HG03469 (cell line): ENCODE results near the gene DMKN.
"Not testable (repeated sequence)": the region's sequence is repeated elsewhere in the genome, so short reads cannot be mapped to it uniquely, and the experiment has no call there.

Experiments
- ATAC-seq: cut with Tn5 transposase; IDR thresholded peaks from one replicate; pipeline ENCODE4 v1.9.1; 2021; ENCODE audit warnings: mild to moderate bottlenecking, moderate library complexity, moderate number of reproducible peaks; ENCODE audit not compliant: unreplicated experiment

DMKN gene

DNA sequence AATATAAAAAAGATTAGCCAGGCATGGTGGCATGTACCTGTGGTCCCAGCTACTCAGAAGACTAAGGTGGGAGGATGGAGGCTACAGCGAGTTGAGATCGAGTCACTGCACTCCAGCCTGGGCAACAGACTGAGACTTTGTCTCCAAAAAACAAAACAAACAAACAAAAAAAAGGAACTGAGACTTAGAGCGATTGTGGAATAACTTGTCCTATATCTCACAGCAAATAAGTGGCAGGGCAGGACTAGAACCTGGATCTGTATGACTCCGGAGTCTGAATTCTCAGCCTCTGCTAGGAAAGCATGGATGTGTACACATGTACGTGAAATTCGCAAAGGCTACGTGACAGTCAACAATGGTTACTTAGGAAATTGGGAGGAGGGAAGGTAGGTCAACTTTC, 43.3 kb downstream of the DMKN start:
- no peak for ATAC-seq

DNA sequence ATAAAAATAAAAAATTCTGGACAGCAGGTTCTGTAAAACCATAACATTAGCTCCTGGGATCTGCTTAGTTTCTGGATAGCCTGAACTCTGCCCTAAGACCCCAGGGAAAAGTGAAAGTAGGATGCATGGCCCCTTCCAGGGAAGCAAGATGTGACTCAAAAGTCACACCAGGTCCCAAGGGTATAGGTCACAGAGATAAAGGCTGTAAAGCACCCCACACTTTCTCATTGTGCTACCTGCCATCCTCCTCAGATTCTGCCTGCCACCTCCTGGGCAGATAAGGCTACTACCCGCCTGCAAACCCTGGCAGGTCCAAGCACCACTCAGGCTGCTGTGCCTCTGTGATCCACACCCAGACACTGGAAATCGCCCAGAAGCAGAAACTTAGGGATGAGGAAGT, 44.8 kb downstream of the DMKN start:
- peak; percentile 60 for ATAC-seq

DNA sequence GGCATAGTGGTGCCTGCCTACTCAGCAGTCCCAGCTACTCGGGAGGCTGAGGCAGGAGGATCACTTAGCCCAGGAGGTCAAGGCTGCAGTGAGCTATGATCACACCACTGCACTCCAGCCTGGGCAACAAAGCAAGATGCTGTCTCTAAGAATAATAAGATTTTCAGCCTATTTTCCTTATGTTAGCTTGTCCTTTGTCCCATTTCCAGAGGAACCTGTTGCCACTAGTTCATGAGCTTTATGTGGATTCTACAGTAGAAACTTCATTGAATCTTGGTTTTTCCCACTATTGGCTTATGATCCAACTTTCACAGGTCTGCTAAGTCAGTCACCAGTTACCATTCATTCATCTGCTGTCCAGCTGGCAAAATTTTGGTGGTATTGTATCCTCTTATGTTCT, 47.2 kb downstream of the DMKN start:
- no peak for ATAC-seq

DNA sequence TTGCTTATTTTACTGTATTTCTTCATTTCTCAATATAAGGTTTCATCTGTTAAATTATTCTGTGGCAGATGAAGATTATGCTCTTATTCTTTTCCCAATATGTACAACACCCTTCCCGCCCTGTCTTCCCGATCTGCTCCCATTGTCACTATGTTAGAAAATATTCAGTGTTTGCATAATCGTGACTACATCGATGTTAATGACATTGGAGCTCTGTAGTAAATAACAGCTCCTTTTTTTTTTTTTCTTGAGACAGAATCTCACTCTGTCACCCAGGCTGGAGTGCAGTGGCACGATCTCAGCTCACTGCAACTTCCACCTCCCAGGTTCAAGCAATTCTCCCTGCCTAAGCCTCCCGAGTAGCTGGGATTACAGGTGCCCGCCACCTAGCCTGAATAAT, 50.5 kb downstream of the DMKN start:
- not testable (repeated sequence) for ATAC-seq

DNA sequence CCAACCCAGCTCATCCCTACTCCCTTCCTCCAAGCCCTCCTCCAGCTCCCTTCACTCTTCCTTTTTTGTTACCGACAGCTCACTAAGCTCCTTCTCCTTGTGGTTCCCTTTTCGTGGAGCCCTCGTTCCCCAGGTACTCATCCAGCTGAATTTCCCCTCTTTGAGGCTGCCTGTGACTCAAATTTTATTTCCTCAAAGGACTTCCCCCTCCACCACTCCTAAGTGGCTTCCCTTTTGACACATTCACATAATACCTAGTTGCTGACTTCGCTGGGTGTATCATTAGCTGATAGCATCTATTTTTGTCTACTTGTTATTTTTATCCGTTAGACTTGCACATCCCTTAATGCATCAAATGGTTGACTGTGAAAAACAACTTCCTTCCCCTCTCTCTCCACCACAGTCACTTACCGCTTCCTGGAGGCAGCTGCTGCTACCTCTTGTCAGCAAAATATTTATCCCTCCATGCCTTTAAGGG, 50.9 kb downstream of the DMKN start:
- ATAC-seq: peak; percentile 50

DNA sequence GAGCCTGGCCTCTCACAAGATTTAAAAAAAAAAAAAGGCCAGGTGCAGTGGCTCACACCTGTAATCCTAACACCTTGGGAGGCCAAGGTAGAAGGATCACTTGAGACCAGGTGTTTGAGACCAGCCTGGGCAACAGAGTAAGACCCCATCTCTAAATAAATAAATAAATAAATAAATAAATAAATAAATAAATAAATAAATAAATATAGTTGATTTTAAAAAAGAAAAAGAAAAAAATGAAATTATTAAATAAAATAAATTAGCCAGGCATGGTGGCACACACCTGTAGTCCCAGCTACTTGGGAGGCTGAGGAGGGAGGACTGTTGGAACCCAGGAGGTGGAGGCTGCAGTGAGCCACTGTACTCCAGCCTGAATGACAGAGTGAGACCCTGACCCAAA, 51.7 kb downstream of the DMKN start:
- ATAC-seq: not testable (repeated sequence)

DNA sequence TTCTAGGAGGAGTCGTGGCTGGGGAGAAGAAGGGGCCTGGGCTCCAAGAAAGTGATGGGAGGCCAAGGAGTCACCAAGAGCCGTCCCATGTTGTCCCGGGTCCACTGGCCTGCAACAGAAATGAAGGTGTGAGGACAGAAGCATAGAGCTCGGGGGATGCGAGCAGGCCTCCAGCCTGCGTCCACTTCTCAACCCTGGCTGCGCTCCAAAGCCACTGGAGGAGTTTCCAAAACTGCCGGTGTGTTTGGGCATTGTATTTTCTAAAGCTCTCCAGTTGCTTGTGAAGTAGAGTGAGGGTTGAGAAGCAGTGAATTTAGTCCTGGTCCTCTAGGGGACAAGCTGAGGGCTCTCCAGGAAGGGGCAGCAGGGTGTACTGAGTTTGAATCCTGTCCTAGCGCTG, 52.4 kb downstream of the DMKN start:
- no peak for ATAC-seq

DNA sequence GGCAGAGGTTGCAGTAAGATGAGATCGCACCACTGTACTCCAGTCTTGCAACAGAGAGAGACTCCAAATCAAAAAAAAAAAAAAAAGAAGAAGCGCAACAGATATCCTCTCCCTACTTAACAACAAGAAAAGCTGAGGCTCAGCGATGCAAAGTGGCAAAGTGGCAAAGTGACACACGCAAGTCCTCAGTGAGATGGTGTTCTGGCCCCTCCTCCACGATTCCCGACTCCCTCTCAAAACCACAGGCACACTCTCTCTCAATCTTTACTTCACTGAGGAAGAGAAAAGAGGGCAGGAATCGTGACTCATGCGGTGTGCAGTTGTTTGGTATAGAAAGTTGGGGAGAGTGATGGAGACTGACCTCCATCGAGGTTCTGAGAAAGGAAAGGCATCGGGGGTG, 52.8 kb downstream of the DMKN start:
- no peak for ATAC-seq

DNA sequence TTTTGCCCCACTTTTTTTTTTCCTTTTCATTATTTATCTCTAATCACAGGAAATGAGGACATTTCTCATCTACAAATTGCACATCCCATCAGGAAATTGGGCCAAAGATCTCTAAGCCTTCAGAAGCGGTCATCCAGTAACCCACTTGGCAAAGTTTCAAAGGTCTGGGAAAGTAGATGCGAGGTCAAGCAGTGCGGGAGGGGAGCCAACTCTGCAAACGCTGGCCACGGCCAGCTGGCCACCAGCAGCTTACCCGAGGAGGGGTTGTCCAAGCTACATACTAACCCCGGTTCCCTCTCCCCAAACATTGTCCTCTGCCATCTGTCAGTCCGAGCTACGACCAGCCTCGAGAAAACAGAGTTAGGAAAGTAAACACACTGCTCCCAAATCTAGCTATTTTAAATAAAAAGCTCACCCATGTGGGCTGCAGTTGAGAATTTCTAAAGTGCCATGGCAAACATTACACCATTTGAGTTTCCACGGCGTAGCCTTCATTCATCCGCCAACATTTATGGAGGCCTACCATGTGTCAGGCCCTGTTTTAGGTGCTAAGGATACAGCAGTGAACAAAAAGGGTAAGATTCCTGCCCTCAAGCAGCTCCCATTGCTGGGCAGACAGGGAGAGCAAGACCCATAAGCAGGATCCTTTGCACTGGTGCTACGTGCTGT, 53.9 kb downstream of the DMKN start:
- ATAC-seq: no peak

DNA sequence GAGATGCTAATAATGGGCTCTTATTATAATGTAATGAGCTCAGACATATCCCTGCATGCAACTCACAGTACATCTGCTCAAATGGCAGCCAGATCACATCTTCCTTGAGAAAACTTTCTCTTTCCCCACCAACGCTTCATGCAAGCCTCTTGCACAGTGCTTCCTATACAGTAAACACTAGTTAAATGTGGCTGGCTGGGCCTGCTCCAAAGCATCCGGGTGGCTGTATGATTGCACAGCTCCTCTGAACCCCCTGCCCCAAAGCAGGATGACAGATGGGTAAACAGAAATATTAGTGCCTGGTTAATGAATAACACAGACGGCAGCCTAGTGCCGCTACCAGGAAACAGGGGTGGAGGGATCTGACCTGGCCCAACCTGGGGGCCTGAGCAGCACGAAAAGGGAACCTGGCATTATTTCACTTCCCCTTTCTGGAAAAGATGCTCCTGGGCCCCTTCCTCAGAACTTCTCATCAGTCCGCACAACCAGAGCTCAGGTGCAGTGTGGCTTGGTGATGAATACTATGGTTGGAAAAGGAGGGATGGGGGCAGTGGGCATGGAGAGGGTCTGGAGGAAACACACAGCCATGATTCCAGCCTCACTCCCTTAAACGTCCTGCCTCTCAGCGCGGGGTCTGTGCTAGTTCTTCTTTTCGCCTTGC, 54.6 kb downstream of the DMKN start:
- no peak for ATAC-seq

DNA sequence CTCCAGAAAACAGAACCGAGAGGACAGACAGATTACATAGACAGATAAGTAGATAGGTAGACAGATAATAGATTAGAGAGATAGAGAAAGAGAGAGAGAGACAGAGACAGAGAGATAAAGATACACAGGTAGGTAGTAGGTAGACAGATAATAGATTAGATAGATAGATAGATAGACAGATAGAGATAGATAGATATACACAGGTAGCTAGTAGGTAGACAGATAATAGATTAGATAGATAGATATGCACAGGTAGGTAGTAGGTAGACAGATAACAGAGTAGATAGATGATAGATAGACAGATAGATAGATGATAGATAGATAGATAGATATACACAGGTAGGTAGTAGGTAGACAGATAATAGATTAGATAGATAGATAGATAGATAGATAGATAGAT, 55.3 kb downstream of the DMKN start:
- ATAC-seq: no peak

DNA sequence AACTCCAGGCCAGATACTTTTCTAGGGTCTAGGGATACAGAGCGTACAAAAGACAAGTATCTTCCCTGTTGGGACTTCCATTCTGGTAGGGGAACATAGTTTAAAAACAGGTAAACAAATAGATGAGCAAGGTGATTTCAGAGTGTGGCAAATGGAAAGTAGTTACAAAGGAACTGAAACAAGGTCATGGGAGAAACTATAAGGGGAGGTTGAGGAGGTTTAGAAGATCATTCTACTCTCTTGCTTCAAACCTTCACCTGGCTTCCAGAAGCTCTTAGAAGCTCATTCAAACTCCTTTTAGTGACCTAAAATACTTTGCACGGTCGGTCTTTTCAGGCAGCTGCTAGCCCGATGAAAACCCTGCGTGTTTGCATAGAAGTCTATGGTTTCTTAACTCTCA, 56.3 kb downstream of the DMKN start:
- no peak for ATAC-seq

DNA sequence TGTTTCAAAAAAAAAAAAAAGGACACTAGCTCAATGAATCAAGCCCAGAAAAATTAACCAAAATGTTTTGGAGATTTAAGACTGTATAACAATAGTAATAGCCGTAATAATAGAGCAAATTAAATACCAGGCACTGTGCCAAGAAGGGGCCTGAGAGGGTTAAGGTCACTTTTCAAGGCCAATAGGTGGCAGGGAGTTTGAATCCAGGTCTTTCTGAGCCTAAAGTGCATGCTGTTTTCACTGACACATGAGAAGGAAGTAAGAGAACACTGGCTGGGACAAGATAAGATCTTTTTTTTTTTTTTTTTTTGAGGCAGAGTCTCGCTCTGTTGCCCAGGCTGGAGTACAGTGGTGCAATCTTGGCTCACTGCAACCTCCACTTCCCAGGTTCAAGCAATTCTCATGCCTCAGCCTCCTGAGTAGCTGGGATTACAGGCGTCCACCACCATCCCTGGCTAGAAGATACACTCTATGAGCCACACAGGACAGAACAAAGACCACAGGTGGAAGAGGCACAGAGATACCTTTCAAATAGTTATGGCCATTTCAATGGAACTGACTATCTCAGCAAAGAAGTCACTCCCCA, 57.7 kb downstream of the DMKN start:
- ATAC-seq: no peak

DNA sequence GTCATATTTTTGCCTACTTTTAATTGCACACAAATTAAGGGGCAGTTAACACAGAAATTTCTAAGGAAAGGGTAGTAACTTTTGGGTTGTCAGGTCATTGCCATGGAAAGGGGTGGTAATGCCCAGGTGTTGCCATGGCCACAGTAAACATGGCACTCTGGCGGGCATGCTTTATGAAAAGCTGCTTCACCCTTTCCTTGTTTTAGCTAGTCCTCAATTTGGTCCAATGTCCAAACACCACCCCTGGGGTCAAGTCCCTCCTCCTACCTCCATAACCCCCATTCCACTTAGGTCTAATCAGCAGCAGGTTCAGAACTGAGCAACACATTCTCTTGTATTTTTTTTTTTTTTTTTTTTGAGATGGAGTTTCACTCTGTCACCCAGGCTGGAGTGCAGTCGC, 58.8 kb downstream of the DMKN start:
- no peak for ATAC-seq

DNA sequence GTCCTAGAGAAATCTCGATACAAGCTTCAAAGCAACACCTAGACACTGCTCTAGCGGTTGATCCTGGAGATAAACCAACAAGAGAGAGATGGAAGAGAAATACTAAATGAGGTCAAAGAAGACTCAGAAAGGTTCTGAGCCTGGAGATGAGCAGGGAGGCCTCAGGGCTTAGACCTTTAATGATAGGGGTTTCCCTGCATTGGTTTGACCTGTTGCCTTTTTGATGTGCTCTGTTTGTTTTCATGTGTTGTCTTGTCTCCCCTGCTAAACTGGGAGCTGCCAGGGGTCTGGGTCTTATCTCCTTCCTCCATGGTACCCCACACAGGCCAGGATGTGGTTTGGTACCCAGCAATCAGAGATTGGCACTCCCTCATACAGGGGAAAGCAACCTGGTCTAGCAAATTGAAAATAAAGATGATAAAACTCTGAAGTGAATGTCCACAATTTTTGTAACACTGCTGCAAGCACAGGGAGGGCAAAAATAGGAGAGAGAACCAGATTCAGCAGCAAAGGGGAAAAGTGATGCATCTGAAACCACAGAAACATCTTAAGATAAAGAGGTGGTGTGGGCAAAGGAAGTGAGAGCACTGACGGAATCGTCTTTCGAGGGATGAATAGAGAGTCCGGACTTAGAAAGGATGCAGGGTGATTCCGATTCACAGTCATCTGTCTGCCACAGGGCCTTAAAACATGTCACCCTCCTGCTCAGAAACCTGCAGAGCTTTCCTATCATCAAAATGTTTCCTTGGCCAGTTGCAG, 61.9 kb downstream of the DMKN start:
- no peak for ATAC-seq

DNA sequence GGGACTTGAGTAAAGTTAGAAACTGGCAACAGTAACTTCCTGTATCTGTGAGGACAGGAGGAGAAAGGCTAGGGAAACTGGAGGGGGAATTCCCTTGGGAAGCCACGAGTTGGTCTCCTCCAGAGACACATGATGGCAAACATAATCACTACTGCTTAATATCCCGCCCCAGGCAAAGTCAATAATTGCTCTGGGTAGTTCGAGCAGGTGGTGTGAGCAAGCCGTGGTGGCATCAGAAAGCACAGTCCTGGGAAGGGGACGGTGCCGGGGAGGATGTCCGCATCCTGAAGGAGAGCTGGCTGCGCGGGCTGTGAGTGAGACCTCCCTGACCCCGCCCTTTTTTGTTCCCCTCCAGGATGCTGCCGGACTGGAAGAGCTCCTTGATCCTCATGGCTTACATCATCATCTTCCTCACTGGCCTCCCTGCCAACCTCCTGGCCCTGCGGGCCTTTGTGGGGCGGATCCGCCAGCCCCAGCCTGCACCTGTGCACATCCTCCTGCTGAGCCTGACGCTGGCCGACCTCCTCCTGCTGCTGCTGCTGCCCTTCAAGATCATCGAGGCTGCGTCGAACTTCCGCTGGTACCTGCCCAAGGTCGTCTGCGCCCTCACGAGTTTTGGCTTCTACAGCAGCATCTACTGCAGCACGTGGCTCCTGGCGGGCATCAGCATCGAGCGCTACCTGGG, 63.9 kb downstream of the DMKN start:
- no peak for ATAC-seq

DNA sequence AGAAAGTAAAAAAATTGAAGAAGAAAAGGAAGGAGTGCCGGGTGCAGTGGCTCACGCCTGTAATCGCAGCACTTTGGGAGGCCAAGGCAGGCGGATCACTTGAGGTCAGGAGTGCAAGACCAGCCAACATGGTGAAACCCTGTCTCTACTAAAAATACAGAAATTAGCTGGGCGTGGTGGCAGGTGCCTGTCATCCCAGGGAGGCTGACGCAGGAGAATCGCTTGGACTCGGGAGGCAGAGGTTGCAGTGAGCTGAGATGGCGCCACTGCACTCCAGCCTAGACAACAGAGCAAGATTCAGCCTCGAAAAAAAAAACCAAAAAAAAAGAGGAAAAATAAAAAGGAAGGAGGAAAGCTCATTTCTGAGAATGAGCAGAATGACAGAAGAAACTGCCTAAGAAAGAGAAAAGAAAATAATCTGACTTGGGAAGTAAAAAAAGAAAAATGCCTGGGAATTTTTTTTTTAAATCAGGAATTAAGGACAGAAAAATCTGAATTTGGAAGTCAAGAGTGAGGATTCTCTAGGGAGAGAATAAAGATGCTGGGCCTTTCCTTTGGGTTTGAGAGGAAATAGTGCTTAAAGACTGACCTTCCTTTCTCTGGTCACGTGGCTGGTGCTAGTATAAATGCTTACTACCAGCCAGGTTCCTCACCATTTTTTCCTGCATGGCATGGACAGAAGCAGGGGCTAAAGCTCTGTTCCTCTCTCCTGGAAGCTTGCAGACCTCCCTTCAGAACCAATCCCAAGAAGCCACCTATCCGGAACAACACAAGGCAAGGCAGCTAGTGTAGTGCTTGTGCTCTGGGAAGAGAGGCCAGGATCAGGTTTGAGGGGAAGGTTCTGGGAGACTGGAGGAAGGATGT, 65.6 kb downstream of the DMKN start, which contains the start of gene FFAR2:
Gene FFAR2, plus strand, starts transcription at position 652 of the 864 bp plus-strand sequence. CDS start 1,458 bp downstream, outside the sequence.
- ATAC-seq: no peak
